Mesendoderm (in vitro differentiated cells): ENCODE data around the gene PLEKHA5. TPM values are rescaled to one million over a fixed set of nuclear protein-coding genes. Genes with fewer than 3 reads are reported as not detected.

Experiments
- DNase-seq: peaks from one replicate; pipeline ENCODE4 v3.0.0; 2013
- H2AK5ac ChIP-seq: 2 replicates; pipeline ENCODE4 v1.6.1; 2013; ENCODE audit warnings: low read length, inconsistent platforms
- H2BK120ac ChIP-seq: 2 replicates; pipeline ENCODE4 v1.6.1; 2013; ENCODE audit warnings: low read depth, mild to moderate bottlenecking, low read length, moderate library complexity, mixed read lengths
- H2BK15ac ChIP-seq: replicated peaks from 2 replicates; pipeline ENCODE4 v1.6.1; 2013; ENCODE audit warnings: low read depth, mild to moderate bottlenecking, moderate library complexity
- H2BK5ac ChIP-seq: 2 replicates; pipeline ENCODE4 v1.6.1; 2013; ENCODE audit warnings: low read length, inconsistent platforms
- H3K18ac ChIP-seq: 2 replicates; pipeline ENCODE4 v1.6.1; 2013; ENCODE audit warnings: mild to moderate bottlenecking, low read length, mixed read lengths
- H3K23ac ChIP-seq: one replicate; pipeline ENCODE4 v1.6.1; 2013; ENCODE audit warnings: low read length
- H3K27ac ChIP-seq: 2 replicates; pipeline ENCODE4 v1.5.1; 2013; ENCODE audit warnings: low read depth, mild to moderate bottlenecking, inconsistent platforms, low read length, moderate library complexity
- H3K27me3 ChIP-seq: 2 replicates; pipeline ENCODE4 v1.6.1; 2013; ENCODE audit warnings: low read length, control low read depth, mild to moderate bottlenecking, inconsistent platforms; ENCODE audit not compliant: insufficient read depth, poor library complexity
- H3K36me3 ChIP-seq: 2 replicates; pipeline ENCODE4 v1.6.1; 2013; ENCODE audit warnings: low read length, inconsistent platforms; ENCODE audit not compliant: control insufficient read depth, insufficient read depth
- H3K4ac ChIP-seq: one replicate; pipeline ENCODE4 v1.6.1; 2013; ENCODE audit warnings: low read depth, mild to moderate bottlenecking, low read length, moderate library complexity
- H3K4me1 ChIP-seq: 2 replicates; pipeline ENCODE4 v1.6.1; 2013; ENCODE audit warnings: low read depth, low read length, inconsistent platforms; ENCODE audit not compliant: control insufficient read depth
- H3K4me2 ChIP-seq: 2 replicates; pipeline ENCODE4 v1.6.1; 2013; ENCODE audit warnings: low read length
- H3K4me3 ChIP-seq: 2 replicates; pipeline ENCODE4 v1.5.1; 2013; ENCODE audit warnings: mild to moderate bottlenecking, low read length
- H3K56ac ChIP-seq: one replicate; pipeline ENCODE4 v1.6.1; 2013; ENCODE audit warnings: low read length
- H3K79me1 ChIP-seq: 2 replicates; pipeline ENCODE4 v1.6.1; 2013; ENCODE audit warnings: low read length, inconsistent platforms
- H3K79me2 ChIP-seq: 2 replicates; pipeline ENCODE4 v1.6.1; 2013; ENCODE audit warnings: mild to moderate bottlenecking, low read length; ENCODE audit not compliant: control insufficient read depth, insufficient read depth
- H3K9ac ChIP-seq: 2 replicates; pipeline ENCODE4 v1.6.1; 2013; ENCODE audit warnings: low read length, inconsistent platforms
- H4K5ac ChIP-seq: one replicate; pipeline ENCODE4 v1.6.1; 2013; ENCODE audit warnings: low read length
- H4K8ac ChIP-seq: one replicate; pipeline ENCODE4 v1.6.1; 2013; ENCODE audit warnings: low read depth, mild to moderate bottlenecking, control low read depth, low read length, moderate library complexity
- WGBS: extraction: QIAGEN DNeasy Blood & Tissue Kit; methylation state at CpG from one replicate; pipeline ENCODE4 v1.1.7; 2013; ENCODE audit warnings: low lambda C conversion rate, missing lambda C conversion rate; ENCODE audit not compliant: insufficient coverage; ENCODE audit errors: extremely low coverage; 5-methylcytosine and 5-hydroxymethylcytosine counted together
- small RNA-seq: library from polyadenylated mRNA; stranded (forward); fragments of <200 nt; extraction: miRNeasy Mini kit (QIAGEN cat#:217004); gene quantifications from one replicate; pipeline ENCODE3, GENCODE V24; 2013; ENCODE audit not compliant: insufficient read depth

PLEKHA5 gene

GRCh38 chr12:19423166-19423930 lies 293.8 kb downstream of the PLEKHA5 start:
- no peaks in the 10 kb centered on the region for H3K79me1 ChIP-seq
- no peak overlapping the region for H2BK15ac ChIP-seq
- no peak overlapping the region for H2BK5ac ChIP-seq
- no peaks in the 10 kb centered on the region for H3K4me1 ChIP-seq
- no peak overlapping the region for H2BK120ac ChIP-seq
- no peak overlapping the region for H2AK5ac ChIP-seq
- H3K27me3 ChIP-seq, result no peaks in the 10 kb centered on the region
- no peak overlapping the region for H3K56ac ChIP-seq
- H3K9ac ChIP-seq, result no peak overlapping the region
- H3K4ac ChIP-seq, result no peak overlapping the region
- no CpG with 5 or more reads among the region's 12 CpGs for WGBS
- no peak for DNase-seq
- H3K36me3 ChIP-seq, result no peaks in the 10 kb centered on the region
- H3K23ac ChIP-seq, result no peak overlapping the region
- H3K79me2 ChIP-seq, result no peaks in the 10 kb centered on the region
- no peak overlapping the region for H4K5ac ChIP-seq
- H3K4me2 ChIP-seq, result no peak overlapping the region
- H3K4me3 ChIP-seq, result no peak overlapping the region
- H3K27ac ChIP-seq, result no peak overlapping the region
- H3K18ac ChIP-seq, result no peak overlapping the region
- no peak overlapping the region for H4K8ac ChIP-seq

Small RNA genes lying within 50 kb of the gene (small RNA-seq; reads per million reads assigned to genes)
- gene AC091805.2, result not detected
- gene RN7SL67P, result not detected
